ENCODE results near the gene ZNF746.

The ZNF746 gene

GRCh38 chr7:149458235-149458634, 39.4 kb downstream of the ZNF746 start:
- Histone ChIP-seq H3K4me2 (ENCODE audit: low read depth, low read length) (no peak overlapping the region), H3K36me3 (replicated peaks; ENCODE audit: insufficient read depth, low read length) (no peaks in the 10 kb centered on the region; the same call in none of the 2 replicates), H3K4me3 (ENCODE audit: low read length) (no peak overlapping the region), H3K9me2 (replicated peaks; ENCODE audit: insufficient read depth, low read length) (no peaks in the 10 kb centered on the region), H4K20me1 (ENCODE audit: insufficient read depth, low read length) (no peaks in the 10 kb centered on the region), H3K27me3 (replicated peaks; ENCODE audit: insufficient read depth, low read length) (no peaks in the 10 kb centered on the region), H3K27ac (ENCODE audit: low read length) (no peak overlapping the region), H2AFZ (ENCODE audit: low read length) (no peak overlapping the region), H3K4me1 (ENCODE audit: low read length) (peaks cover 12% of the 10 kb centered on the region; the same call in 1 of the 2 replicates), H3F3A (ENCODE audit: insufficient read depth, low read length) (peaks cover 3% of the 10 kb centered on the region; the same call in 1 of the 2 replicates), H3K9ac (ENCODE audit: low read length) (no peak overlapping the region), H3K9me3 (replicated peaks; ENCODE audit: insufficient read depth, low read length) (no peaks in the 10 kb centered on the region), H3K79me2 (ENCODE audit: low read length) (peaks cover 35% of the 10 kb centered on the region)
- TF ChIP-seq CTCF (IDR thresholded peaks at IDR 0.05; ENCODE audit: low read length): no peak
- TF ChIP-seq EZH2 (optimal IDR thresholded peaks at IDR 0.05; ENCODE audit: low read depth, low read length): no peak
- no peak for TF ChIP-seq EZH2phosphoT487 (IDR thresholded peaks at IDR 0.05; ENCODE audit: low read length)
- no peak for DNase-seq

- Histone ChIP-seq H3K9ac (ENCODE audit: low read length) (no peak overlapping the region), H3K4me1 (ENCODE audit: low read length) (peaks cover 12% of the 10 kb centered on the region; the same call in 1 of the 2 replicates), H3K79me2 (ENCODE audit: low read length) (peaks cover 35% of the 10 kb centered on the region), H3K9me2 (replicated peaks; ENCODE audit: insufficient read depth, low read length) (no peaks in the 10 kb centered on the region), H3K36me3 (replicated peaks; ENCODE audit: insufficient read depth, low read length) (peaks cover 2% of the 10 kb centered on the region), H3F3A (ENCODE audit: insufficient read depth, low read length) (peaks cover 3% of the 10 kb centered on the region; the same call in 1 of the 2 replicates), H3K27ac (ENCODE audit: low read length) (no peak overlapping the region), H3K4me3 (ENCODE audit: low read length) (no peak overlapping the region), H2AFZ (ENCODE audit: low read length) (no peak overlapping the region), H3K4me2 (ENCODE audit: low read depth, low read length) (no peak overlapping the region), H3K27me3 (replicated peaks; ENCODE audit: insufficient read depth, low read length) (no peaks in the 10 kb centered on the region), H3K9me3 (replicated peaks; ENCODE audit: insufficient read depth, low read length) (no peaks in the 10 kb centered on the region), H4K20me1 (ENCODE audit: insufficient read depth, low read length) (no peaks in the 10 kb centered on the region)
- DNase-seq: no peak
- TF ChIP-seq EZH2phosphoT487 (IDR thresholded peaks at IDR 0.05; ENCODE audit: low read length): no peak
- no peak for TF ChIP-seq EZH2 (optimal IDR thresholded peaks at IDR 0.05; ENCODE audit: low read depth, low read length)
- TF ChIP-seq CTCF (IDR thresholded peaks at IDR 0.05; ENCODE audit: low read length): no peak
Measured at GRCh38 chr7:149457766-149458165, 39.8 kb downstream of the ZNF746 start.

GRCh38 chr7:149456506-149457421, 40.8 kb downstream of the ZNF746 start:
- peaks cover 4% of the 10 kb centered on the region for H3K36me3 ChIP-seq (replicated peaks; ENCODE audit: insufficient read depth, low read length)
- no peak overlapping the region for H3K4me3 ChIP-seq (ENCODE audit: low read length)
- H4K20me1 ChIP-seq (ENCODE audit: insufficient read depth, low read length): no peaks in the 10 kb centered on the region
- H3K4me2 ChIP-seq (ENCODE audit: low read depth, low read length): no peak overlapping the region
- peaks cover 35% of the 10 kb centered on the region for H3K79me2 ChIP-seq (ENCODE audit: low read length)
- no peak overlapping the region for H2AFZ ChIP-seq (ENCODE audit: low read length)
- H3K27ac ChIP-seq (ENCODE audit: low read length): no peak overlapping the region
- H3K27me3 ChIP-seq (replicated peaks; ENCODE audit: insufficient read depth, low read length): no peaks in the 10 kb centered on the region
- H3K4me1 ChIP-seq (ENCODE audit: low read length): peaks cover 12% of the 10 kb centered on the region; the same call in 1 of the 2 replicates
- TF ChIP-seq CTCF (IDR thresholded peaks at IDR 0.05; ENCODE audit: low read length) (no peak), EZH2 (optimal IDR thresholded peaks at IDR 0.05; ENCODE audit: low read depth, low read length) (no peak), EZH2phosphoT487 (IDR thresholded peaks at IDR 0.05; ENCODE audit: low read length) (no peak)
- H3K9me2 ChIP-seq (replicated peaks; ENCODE audit: insufficient read depth, low read length): no peaks in the 10 kb centered on the region
- H3K9me3 ChIP-seq (replicated peaks; ENCODE audit: insufficient read depth, low read length): no peaks in the 10 kb centered on the region
- H3K9ac ChIP-seq (ENCODE audit: low read length): no peak overlapping the region
- no peak for DNase-seq
- peaks cover 3% of the 10 kb centered on the region; the same call in 1 of the 2 replicates for H3F3A ChIP-seq (ENCODE audit: insufficient read depth, low read length)
